ENCODE data around the gene FLRT1.

Gene FLRT1

DNA sequence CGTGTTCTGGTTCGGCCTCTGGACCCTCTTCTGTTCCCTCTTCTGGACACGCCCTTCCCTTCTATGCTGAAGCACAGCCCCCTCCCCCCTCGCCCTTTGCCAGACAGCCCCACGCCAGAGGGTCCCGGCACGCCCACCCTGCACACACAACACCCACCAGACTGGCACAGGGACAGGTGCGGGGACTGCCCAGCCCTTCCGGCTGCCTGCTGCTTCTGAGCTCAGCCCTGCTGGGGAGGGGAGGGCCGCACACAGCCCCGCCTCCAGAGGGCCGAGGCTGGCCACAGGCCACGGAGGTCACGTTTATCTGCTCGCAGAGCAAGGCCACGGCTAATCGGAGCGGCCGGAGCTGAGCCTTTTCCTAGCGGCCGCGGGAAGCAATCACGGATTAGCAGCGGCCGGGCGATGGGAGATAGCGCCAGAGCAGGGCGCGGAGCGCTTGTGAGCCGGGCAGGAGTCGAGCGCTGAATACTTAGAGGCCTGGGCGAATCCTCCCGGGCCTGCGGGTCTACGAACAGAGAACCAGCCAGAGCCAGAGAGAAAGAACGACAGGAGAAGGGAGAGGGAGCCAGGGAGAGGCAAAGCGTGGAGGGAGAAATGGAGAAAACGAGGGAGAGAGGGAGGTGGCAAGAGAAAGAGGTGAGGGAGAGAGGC lies 28.0 kb upstream of the FLRT1 start:
- H3K4me3 ChIP-seq (ENCODE audit: low read length): peak overlapping the region; percentile 33
- TF ChIP-seq, protein P1, sequence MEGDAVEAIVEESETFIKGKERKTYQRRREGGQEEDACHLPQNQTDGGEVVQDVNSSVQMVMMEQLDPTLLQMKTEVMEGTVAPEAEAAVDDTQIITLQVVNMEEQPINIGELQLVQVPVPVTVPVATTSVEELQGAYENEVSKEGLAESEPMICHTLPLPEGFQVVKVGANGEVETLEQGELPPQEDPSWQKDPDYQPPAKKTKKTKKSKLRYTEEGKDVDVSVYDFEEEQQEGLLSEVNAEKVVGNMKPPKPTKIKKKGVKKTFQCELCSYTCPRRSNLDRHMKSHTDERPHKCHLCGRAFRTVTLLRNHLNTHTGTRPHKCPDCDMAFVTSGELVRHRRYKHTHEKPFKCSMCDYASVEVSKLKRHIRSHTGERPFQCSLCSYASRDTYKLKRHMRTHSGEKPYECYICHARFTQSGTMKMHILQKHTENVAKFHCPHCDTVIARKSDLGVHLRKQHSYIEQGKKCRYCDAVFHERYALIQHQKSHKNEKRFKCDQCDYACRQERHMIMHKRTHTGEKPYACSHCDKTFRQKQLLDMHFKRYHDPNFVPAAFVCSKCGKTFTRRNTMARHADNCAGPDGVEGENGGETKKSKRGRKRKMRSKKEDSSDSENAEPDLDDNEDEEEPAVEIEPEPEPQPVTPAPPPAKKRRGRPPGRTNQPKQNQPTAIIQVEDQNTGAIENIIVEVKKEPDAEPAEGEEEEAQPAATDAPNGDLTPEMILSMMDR (conservative IDR thresholded peaks at IDR 0.05; ENCODE audit: low read depth, low read length): peak; percentile 25
- DNase-seq (ENCODE audit: low read depth): peak; percentile 71

DNA sequence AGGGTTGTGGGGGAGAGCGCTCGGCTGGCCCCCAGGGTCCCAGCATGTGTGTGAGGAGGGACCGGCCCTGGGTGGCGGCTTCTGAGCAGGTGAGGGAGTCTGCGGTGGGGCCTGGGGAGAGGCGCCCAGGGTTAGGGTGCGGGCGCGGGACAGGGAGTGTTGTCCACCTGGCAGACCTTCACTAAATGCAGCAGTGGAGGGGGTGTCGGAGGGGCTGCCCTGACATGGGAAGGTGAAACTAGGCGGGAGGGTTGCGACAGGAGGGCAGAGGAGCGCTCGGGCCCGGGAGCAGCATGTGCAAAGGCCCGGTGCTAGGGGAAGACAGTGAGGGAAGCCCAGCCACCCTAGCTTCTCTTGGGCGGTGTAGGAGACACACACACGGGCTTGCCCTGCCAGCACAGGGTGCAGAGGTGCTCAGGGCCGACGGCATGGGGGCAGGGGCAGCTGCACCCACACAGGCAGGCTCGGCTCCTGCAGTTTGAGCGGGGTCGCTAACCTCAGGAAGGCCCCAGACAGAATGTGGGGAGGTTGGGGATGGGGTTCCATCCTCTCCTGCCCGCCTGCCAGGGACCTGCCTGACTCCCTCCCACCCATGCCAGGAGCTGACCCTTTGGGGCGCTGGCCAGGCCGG lies 27.3 kb upstream of the FLRT1 start:
- DNase-seq (ENCODE audit: low read depth): no peak
- no peak overlapping the region for H3K4me3 ChIP-seq (ENCODE audit: low read length)
- TF ChIP-seq, protein P1 (conservative IDR thresholded peaks at IDR 0.05; ENCODE audit: low read depth, low read length): no peak

DNA sequence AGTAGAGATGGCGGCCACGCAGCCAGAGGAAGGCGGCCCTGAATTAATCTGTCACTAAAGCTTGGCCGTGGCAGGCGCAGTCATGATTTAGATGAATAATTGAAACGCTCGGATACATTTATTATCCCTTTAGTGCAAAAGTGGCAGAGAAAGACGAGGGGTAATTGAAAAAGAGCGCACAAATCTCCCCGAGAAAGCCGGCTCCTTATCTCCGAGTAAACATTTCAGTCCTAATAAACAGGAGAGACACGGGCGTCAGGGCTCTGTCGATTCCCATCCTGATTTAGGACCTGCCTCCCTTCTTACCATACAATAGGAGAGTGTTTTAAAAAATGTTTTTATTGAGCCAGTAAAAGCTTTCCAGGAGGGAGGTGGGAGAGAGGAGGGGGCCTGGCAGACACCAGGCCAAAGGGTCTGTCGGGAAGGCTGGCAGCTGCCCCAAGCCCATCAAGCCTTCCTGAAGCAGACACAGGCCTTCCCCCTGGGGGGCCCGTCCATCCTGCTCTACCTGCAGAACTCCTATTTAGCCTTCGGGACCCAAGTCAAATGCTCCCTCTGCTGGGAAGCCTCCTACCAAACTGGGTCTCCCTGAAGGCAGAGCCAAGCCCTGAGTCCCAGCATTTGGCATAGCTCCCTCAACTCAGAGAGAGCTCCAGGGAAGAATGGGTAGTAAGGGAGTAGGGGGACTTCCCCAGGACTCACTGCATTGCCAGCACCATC lies 26.7 kb upstream of the FLRT1 start:
- no peak overlapping the region for H3K4me3 ChIP-seq (ENCODE audit: low read length)
- DNase-seq (ENCODE audit: low read depth): no peak
- TF ChIP-seq, protein P1 (conservative IDR thresholded peaks at IDR 0.05; ENCODE audit: low read depth, low read length): no peak

DNA sequence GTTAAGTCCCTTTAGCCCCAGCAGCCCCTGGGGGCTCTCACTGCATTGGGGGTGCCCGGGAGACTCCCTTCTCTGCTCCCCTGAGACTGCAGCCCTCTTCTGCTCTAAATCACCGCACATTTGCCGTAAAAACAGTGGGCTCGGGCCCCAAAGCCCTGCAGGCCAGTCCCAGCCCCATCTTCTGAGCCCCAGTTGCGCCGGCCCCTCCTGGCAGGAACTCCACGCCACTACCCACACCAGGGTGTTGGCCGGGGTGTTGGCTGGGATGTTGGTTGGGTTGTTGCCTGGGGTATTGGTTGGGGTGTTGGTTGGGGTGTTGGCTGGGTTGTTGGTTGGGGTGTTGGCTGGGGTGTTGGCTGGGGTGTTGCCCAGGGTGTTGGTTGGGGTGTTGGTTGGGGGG lies 26.0 kb upstream of the FLRT1 start:
- no peak overlapping the region for H3K4me3 ChIP-seq (ENCODE audit: low read length)
- DNase-seq (ENCODE audit: low read depth): no peak
- TF ChIP-seq, protein P1 (conservative IDR thresholded peaks at IDR 0.05; ENCODE audit: low read depth, low read length): no peak

- no peak overlapping the region for H3K4me3 ChIP-seq (ENCODE audit: low read length)
- TF ChIP-seq, protein P1 (conservative IDR thresholded peaks at IDR 0.05; ENCODE audit: low read depth, low read length): no peak
- no peak for DNase-seq (ENCODE audit: low read depth)
Observed at GRCh38 chr11:64010783-64011182, 24.9 kb upstream of the FLRT1 start.

- no peak overlapping the region for H3K4me3 ChIP-seq (ENCODE audit: low read length)
- no peak for DNase-seq (ENCODE audit: low read depth)
- TF ChIP-seq, protein P1 (conservative IDR thresholded peaks at IDR 0.05; ENCODE audit: low read depth, low read length): no peak
Observed at GRCh38 chr11:64011371-64011770, 24.4 kb upstream of the FLRT1 start.

All from retinal pigment epithelial cell (primary cell).